ENCODE measurements around the gene BCL11B.

Gene BCL11B

DNA sequence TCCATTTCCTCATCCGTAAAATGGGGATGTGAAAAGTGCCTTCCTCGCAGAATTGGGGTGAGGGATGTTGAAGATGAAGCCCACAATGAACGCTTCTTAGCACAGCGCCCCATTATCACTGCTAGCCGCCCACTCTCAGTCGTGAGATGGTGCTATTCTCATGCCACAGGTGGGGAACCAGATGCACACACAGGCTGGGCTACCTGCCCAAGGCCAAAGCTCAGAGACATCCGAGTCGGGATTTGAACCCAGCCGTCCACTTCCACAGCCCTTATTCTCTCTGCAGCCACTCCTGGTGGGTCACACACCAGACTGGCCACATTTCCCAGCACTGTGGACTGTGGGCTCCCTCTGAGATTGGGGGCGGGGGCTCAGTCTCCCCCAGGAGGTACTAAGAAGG is 55.8 kb downstream of the BCL11B start:
- no peak for DNase-seq (ENCODE audit: extremely low spot score)
- TF ChIP-seq, protein P1, sequence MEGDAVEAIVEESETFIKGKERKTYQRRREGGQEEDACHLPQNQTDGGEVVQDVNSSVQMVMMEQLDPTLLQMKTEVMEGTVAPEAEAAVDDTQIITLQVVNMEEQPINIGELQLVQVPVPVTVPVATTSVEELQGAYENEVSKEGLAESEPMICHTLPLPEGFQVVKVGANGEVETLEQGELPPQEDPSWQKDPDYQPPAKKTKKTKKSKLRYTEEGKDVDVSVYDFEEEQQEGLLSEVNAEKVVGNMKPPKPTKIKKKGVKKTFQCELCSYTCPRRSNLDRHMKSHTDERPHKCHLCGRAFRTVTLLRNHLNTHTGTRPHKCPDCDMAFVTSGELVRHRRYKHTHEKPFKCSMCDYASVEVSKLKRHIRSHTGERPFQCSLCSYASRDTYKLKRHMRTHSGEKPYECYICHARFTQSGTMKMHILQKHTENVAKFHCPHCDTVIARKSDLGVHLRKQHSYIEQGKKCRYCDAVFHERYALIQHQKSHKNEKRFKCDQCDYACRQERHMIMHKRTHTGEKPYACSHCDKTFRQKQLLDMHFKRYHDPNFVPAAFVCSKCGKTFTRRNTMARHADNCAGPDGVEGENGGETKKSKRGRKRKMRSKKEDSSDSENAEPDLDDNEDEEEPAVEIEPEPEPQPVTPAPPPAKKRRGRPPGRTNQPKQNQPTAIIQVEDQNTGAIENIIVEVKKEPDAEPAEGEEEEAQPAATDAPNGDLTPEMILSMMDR (IDR thresholded peaks at IDR 0.05; ENCODE audit: control extremely low read depth, extremely low read depth, low read depth, missing control alignments): no peak
- POLR2A ChIA-PET: no interaction called here
- CTCF ChIA-PET: no interaction called here

DNA sequence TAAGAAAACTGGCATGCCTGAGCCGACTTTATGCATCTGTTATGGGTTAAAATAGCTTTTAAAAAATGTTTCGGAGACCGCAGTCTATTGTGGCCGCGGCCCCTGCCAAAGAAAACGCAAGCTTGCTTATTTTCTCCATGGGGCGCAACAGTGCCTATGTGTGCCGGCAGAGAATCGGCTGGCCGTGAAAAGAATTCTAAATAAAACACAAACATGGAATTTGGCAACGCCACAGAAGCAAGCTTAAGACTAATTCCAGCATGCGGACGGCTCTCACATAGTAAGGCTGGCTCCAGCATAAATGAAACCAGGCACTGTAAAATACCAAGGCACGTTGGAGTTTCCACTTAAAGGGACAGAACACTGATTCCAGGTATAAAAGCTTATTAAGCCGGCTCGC is 56.7 kb downstream of the BCL11B start:
- CTCF ChIA-PET: no interaction called here
- DNase-seq (ENCODE audit: extremely low spot score): no peak
- TF ChIP-seq, protein P1 (IDR thresholded peaks at IDR 0.05; ENCODE audit: control extremely low read depth, extremely low read depth, low read depth, missing control alignments): no peak
- POLR2A ChIA-PET: no interaction called here

DNA sequence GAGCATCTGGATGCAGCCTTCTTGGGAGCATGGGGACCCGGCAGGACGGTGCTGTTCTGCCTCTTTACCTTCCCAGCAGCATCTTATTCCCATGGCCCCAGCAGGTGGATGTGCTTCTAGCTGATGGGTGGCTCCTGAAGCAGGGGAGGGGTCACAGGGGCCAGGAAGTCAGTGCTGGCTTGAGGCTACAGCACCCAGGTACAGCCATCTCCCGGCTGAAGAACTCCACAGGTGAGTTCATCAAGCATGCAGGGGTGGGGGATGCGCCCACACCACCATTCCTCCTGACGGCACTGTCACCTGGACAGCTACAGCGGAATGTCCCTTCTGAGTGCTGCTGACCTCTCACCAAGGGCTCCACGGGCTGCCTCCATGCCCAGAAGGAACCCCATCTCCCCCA is 57.3 kb downstream of the BCL11B start:
- no peak for DNase-seq (ENCODE audit: extremely low spot score)
- TF ChIP-seq, protein P1 (IDR thresholded peaks at IDR 0.05; ENCODE audit: control extremely low read depth, extremely low read depth, low read depth, missing control alignments): no peak
- ChIA-PET CTCF (no interaction called here), POLR2A (no interaction called here)

DNA sequence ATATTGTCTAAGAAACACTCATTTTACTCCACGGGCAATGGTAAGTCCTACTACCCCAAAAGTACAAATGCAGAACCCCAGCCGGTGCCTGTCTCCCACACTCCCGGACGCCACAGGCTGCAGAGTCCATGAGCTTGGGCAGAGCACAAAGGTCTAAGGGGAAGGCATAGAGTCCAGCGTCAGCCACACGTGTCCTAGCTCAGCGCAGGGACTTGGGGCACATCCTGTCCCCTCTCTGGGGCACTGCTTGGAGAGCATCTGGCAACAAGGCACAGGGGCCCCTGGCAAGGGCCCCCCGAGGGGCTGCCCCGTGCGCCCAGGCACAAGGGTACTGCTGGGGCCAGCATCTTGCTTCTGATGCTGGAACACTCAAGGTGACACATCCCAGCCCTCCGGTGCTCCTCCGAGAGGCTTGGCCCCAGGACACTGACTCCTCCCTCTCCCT is 58.4 kb downstream of the BCL11B start:
- CTCF ChIA-PET: no interaction called here
- POLR2A ChIA-PET: no interaction called here
- TF ChIP-seq, protein P1 (IDR thresholded peaks at IDR 0.05; ENCODE audit: control extremely low read depth, extremely low read depth, low read depth, missing control alignments): no peak

GRCh38 chr14:99213101-99213500 is 58.9 kb downstream of the BCL11B start:
- TF ChIP-seq, protein P1 (IDR thresholded peaks at IDR 0.05; ENCODE audit: control extremely low read depth, extremely low read depth, low read depth, missing control alignments): no peak
- no peak for DNase-seq (ENCODE audit: extremely low spot score)
- CTCF ChIA-PET: no interaction called here

More for the DNA sequence above, 58.4 kb downstream of the BCL11B start:
- no peak for DNase-seq (ENCODE audit: extremely low spot score)

DNA sequence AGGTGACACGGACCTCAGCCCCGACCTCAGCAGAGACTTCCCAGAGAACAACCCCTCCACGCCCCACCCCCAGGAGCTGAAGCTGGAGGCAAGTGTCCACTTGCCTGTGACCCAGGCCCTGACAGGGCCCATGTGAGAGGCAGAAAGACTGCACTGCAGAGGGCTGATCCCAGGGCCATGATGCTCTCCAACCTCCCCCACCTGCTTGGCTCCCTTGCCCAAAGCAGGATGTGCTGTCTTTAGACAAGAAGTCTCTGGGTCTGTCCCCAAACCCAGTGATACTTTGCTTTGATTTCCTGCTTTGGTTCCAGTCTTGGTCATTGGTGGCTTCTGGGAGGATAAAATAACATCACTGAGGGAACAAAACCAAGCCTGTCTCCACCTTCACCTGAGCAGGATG is 59.4 kb downstream of the BCL11B start:
- TF ChIP-seq, protein P1 (IDR thresholded peaks at IDR 0.05; ENCODE audit: control extremely low read depth, extremely low read depth, low read depth, missing control alignments): no peak
- POLR2A ChIA-PET: no interaction called here
- CTCF ChIA-PET: interaction anchor here (0.9 kb wide), 1 partner anchor 54 kb away, joined by 3 read pairs; no protein-coding TSS in a partner anchor
- DNase-seq (ENCODE audit: extremely low spot score): no peak

More at GRCh38 chr14:99213101-99213500, 58.9 kb downstream of the BCL11B start:
- POLR2A ChIA-PET: no interaction called here

- ChIA-PET POLR2A (no interaction called here), CTCF (interaction anchor here (0.9 kb wide), 1 partner anchor 55 kb away, joined by 3 read pairs; no protein-coding TSS in a partner anchor)
- DNase-seq (ENCODE audit: extremely low spot score): no peak
- TF ChIP-seq, protein P1 (IDR thresholded peaks at IDR 0.05; ENCODE audit: control extremely low read depth, extremely low read depth, low read depth, missing control alignments): no peak
These were observed 59.8 kb downstream of the BCL11B start for GRCh38 chr14:99212199-99212598.

All from GM10248 (cell line).